ENCODE results near the gene TCP10L. TPM values are rescaled to one million over a fixed set of nuclear protein-coding genes. Genes with fewer than 3 reads are reported as not detected.

The TCP10L gene
- total and polyA plus RNA-seq, 2 of the 4 experiments (the other 2 are of a cell fraction): 0.09 TPM; not detected in 1

DNA sequence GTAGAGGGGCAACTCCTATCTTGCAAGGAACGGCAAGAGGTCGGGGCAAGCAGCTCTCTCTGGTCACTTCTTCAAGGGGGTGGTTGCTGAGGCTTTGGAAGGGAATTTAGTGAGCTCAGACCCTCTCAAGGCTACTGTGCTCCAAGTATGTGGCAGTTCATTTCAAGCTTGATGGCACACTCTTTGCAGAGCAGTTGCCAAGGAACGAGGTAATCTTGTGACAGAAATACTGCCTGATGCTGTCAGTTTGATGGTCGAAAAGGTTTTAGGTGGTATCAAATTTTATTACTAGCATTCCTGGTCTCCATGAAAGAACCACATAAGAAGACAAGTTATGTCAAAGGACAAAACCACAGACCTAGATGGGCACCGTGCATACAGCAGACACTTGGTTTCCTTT is 13.8 kb upstream of the TCP10L start:
- Histone ChIP-seq H4K20me1 (ENCODE audit: insufficient read depth, low read length) (no peaks in the 10 kb centered on the region), H3K27ac (ENCODE audit: insufficient read depth, low read length) (no peak overlapping the region), H3K9me1 (ENCODE audit: insufficient read depth, low read length) (no peaks in the 10 kb centered on the region; the same call in 1 of the 2 replicates), H3K9ac (ENCODE audit: low read depth, low read length) (no peak overlapping the region), H3K4me3 (ENCODE audit: insufficient read depth, low read depth, low read length) (no peak overlapping the region), H3K14ac (replicated peaks; ENCODE audit: low read depth, low read length) (no peak overlapping the region), H4K8ac (ENCODE audit: low read depth in 2 of 2, low read length in 2 of 2) (no peak overlapping the region), H4K5ac (ENCODE audit: low read depth, low read length) (no peak overlapping the region), H3K56ac (ENCODE audit: extremely low read depth, insufficient read depth, low read length) (no peak overlapping the region), H3K4ac (ENCODE audit: low read depth, low read length) (no peak overlapping the region), H3K4me1 (ENCODE audit: control insufficient read depth, insufficient read depth, low read length) (no peaks in the 10 kb centered on the region), H3K36me3 (ENCODE audit: control insufficient read depth, insufficient read depth, low read length) (peaks cover 26% of the 10 kb centered on the region), H4K91ac (ENCODE audit: insufficient read depth, low read depth, low read length) (no peak overlapping the region), H3K79me1 (ENCODE audit: low read depth in 1 of 2, low read length in 2 of 2) (no peaks in the 10 kb centered on the region), H3K9me3 (ENCODE audit: control insufficient read depth, insufficient read depth, low read length) (no peaks in the 10 kb centered on the region), H2BK120ac (ENCODE audit: low read depth, low read length) (no peak overlapping the region), H2BK20ac (ENCODE audit: low read depth, low read length) (no peak overlapping the region), H2AK9ac (replicated peaks; ENCODE audit: low read depth, low read length, poor library complexity) (no peak overlapping the region), H2AK5ac (ENCODE audit: low read depth, low read length) (no peak overlapping the region), H2AFZ (replicated peaks; ENCODE audit: low read length, poor library complexity) (no peak overlapping the region), H3K23ac (ENCODE audit: low read depth, low read length) (no peak overlapping the region), H3K18ac (ENCODE audit: low read depth, low read length) (no peak overlapping the region), H2BK5ac (ENCODE audit: low read depth, low read length, poor library complexity, severe bottlenecking) (no peak overlapping the region), H3K4me2 (ENCODE audit: low read depth, low read length) (no peak overlapping the region), H2BK15ac (ENCODE audit: low read depth, low read length) (no peak overlapping the region), H3K27me3 (ENCODE audit: control insufficient read depth, insufficient read depth, low read length) (no peaks in the 10 kb centered on the region)
- in situ Hi-C loops (cut with MboI; ENCODE audit: low sequenced_read_pairs): no loop called here
- dilution Hi-C loops (cut with HindIII; ENCODE audit: low sequenced_read_pairs, unreplicated experiment): no loop called here
- ATAC-seq (ENCODE audit: low read depth) (no peak), DNase-seq (no peak)
- WGBS, 2 experiments (ENCODE audit: extremely low coverage in 2 of 2, insufficient read length in 1 of 2): 100% methylated on average over 1 of the region's 5 CpGs; no CpG with 5 or more reads in 1 of the 2 experiments
- intact Hi-C loops (cut with micrococcal nuclease): no loop called here
- TF ChIP-seq, protein P1, sequence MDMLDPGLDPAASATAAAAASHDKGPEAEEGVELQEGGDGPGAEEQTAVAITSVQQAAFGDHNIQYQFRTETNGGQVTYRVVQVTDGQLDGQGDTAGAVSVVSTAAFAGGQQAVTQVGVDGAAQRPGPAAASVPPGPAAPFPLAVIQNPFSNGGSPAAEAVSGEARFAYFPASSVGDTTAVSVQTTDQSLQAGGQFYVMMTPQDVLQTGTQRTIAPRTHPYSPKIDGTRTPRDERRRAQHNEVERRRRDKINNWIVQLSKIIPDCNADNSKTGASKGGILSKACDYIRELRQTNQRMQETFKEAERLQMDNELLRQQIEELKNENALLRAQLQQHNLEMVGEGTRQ (IDR thresholded peaks at IDR 0.05; ENCODE audit: low read depth, low read length): no peak
- TF ChIP-seq FOS (IDR thresholded peaks at IDR 0.05; ENCODE audit: low read depth, low read length) (no peak), POLR2A (IDR thresholded peaks at IDR 0.05; ENCODE audit: low read depth, low read length) (no peak), SMC3 (IDR thresholded peaks at IDR 0.05; ENCODE audit: low read depth, low read length) (no peak), CHD1 (IDR thresholded peaks at IDR 0.05; ENCODE audit: low read depth, low read length) (no peak), NFE2L2 (IDR thresholded peaks at IDR 0.05; ENCODE audit: low read depth, low read length) (no peak), CEBPB (IDR thresholded peaks at IDR 0.05; ENCODE audit: low read depth, low read length) (no peak), RAD21 (IDR thresholded peaks at IDR 0.05; ENCODE audit: low read length) (no peak), MXI1 (IDR thresholded peaks at IDR 0.05; ENCODE audit: borderline replicate concordance, low read depth, low read length) (no peak), RFX5 (IDR thresholded peaks at IDR 0.05; ENCODE audit: low read depth, low read length) (no peak), BHLHE40 (IDR thresholded peaks at IDR 0.05; ENCODE audit: low read depth, low read length) (no peak), RCOR1 (IDR thresholded peaks at IDR 0.05; ENCODE audit: insufficient replicate concordance, low read length) (no peak), MAFK (IDR thresholded peaks at IDR 0.05; ENCODE audit: low read depth, low read length) (no peak), MAZ (IDR thresholded peaks at IDR 0.05; ENCODE audit: borderline replicate concordance, low read depth, low read length) (no peak)
- TF ChIP-seq, protein P2, sequence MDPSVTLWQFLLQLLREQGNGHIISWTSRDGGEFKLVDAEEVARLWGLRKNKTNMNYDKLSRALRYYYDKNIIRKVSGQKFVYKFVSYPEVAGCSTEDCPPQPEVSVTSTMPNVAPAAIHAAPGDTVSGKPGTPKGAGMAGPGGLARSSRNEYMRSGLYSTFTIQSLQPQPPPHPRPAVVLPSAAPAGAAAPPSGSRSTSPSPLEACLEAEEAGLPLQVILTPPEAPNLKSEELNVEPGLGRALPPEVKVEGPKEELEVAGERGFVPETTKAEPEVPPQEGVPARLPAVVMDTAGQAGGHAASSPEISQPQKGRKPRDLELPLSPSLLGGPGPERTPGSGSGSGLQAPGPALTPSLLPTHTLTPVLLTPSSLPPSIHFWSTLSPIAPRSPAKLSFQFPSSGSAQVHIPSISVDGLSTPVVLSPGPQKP (IDR thresholded peaks at IDR 0.05; ENCODE audit: borderline replicate concordance, low read depth, low read length): no peak
- TF ChIP-seq, protein P3, sequence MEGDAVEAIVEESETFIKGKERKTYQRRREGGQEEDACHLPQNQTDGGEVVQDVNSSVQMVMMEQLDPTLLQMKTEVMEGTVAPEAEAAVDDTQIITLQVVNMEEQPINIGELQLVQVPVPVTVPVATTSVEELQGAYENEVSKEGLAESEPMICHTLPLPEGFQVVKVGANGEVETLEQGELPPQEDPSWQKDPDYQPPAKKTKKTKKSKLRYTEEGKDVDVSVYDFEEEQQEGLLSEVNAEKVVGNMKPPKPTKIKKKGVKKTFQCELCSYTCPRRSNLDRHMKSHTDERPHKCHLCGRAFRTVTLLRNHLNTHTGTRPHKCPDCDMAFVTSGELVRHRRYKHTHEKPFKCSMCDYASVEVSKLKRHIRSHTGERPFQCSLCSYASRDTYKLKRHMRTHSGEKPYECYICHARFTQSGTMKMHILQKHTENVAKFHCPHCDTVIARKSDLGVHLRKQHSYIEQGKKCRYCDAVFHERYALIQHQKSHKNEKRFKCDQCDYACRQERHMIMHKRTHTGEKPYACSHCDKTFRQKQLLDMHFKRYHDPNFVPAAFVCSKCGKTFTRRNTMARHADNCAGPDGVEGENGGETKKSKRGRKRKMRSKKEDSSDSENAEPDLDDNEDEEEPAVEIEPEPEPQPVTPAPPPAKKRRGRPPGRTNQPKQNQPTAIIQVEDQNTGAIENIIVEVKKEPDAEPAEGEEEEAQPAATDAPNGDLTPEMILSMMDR (conservative IDR thresholded peaks at IDR 0.05; ENCODE audit: low read depth, low read length): no peak
- ChIA-PET CTCF (interaction anchor here (1.0 to 1.6 kb wide), 3 partner anchors 39 to 232 kb away, joined by 3 to 4 read pairs (median 3); no protein-coding TSS in a partner anchor), POLR2A (ENCODE audit: unreplicated experiment) (no interaction called here)
- BruUV-seq (replicated peaks): no TSS peak

Measured in IMR-90 (cell line).